ENCODE results near the gene ADGRL1. TPM values are rescaled to one million over a fixed set of nuclear protein-coding genes. Genes with fewer than 3 reads are reported as not detected.
"Not testable (repeated sequence)": the region's sequence is repeated elsewhere in the genome, so short reads cannot be mapped to it uniquely, and the experiment has no call there.

Gene ADGRL1
- total RNA-seq, 1 experiment from 2014 or later = 117 TPM

- H2AK5ac ChIP-seq (ENCODE audit: insufficient read length, low read length); H3K56ac ChIP-seq (ENCODE audit: insufficient read length, low read depth, low read length); H2AFZ ChIP-seq (ENCODE audit: low read length); H3T11ph ChIP-seq (ENCODE audit: low read length); H3K23ac ChIP-seq (ENCODE audit: insufficient read length, low read depth, low read length); H3K4ac ChIP-seq (ENCODE audit: low read depth, low read length); H3K18ac ChIP-seq (ENCODE audit: insufficient read length, low read depth, low read length); H3K36me3 Mint-ChIP-seq (ENCODE audit: insufficient read depth in 1 of 3, low read depth in 3 of 3); H3K79me2 ChIP-seq (ENCODE audit: insufficient read depth, low read length); H3K9me3 ChIP-seq (ENCODE audit: control insufficient read depth, low read depth, low read length); H2BK5ac ChIP-seq (ENCODE audit: insufficient read length, low read length); H4K5ac ChIP-seq (ENCODE audit: insufficient read length, low read depth, low read length); H4K8ac ChIP-seq (replicated peaks; ENCODE audit: insufficient read length, low read depth, low read length); H3K27ac Mint-ChIP-seq; H3K79me1 ChIP-seq (ENCODE audit: insufficient read depth, low read depth, low read length, poor library complexity, severe bottlenecking); H2BK120ac ChIP-seq (ENCODE audit: low read depth, low read length, poor library complexity, severe bottlenecking); H3K23me2 ChIP-seq (ENCODE audit: insufficient read length, low read depth, low read length, poor library complexity, severe bottlenecking); H3K27ac ChIP-seq (ENCODE audit: insufficient read length, low read depth, low read length); H4K91ac ChIP-seq (ENCODE audit: insufficient read length, low read depth, low read length); H3K4me1 ChIP-seq (ENCODE audit: insufficient read depth, low read length); H2BK12ac ChIP-seq (ENCODE audit: insufficient read length, low read depth, low read length); H3K9me3 Mint-ChIP-seq; H4K20me1 ChIP-seq (ENCODE audit: control insufficient read depth, insufficient read depth, insufficient read length); H3K9ac ChIP-seq (ENCODE audit: extremely low read depth, insufficient read length, low read length); H3K27me3 Mint-ChIP-seq (ENCODE audit: low read depth); H2BK20ac ChIP-seq (ENCODE audit: low read depth, low read length, poor library complexity, severe bottlenecking); H2BK15ac ChIP-seq (ENCODE audit: low read depth, low read length); H3K14ac ChIP-seq (ENCODE audit: insufficient read depth, low read length); H3K27me3 ChIP-seq (ENCODE audit: insufficient read depth, low read length): not testable (repeated sequence)
- Mint-ChIP-seq H3K4me1 (peaks cover 13 to 22% of the 10 kb centered on the region in 2 experiments), H3K4me3 (peak overlapping the region; percentile 42 to 77)
- TF ChIP-seq, protein P1, sequence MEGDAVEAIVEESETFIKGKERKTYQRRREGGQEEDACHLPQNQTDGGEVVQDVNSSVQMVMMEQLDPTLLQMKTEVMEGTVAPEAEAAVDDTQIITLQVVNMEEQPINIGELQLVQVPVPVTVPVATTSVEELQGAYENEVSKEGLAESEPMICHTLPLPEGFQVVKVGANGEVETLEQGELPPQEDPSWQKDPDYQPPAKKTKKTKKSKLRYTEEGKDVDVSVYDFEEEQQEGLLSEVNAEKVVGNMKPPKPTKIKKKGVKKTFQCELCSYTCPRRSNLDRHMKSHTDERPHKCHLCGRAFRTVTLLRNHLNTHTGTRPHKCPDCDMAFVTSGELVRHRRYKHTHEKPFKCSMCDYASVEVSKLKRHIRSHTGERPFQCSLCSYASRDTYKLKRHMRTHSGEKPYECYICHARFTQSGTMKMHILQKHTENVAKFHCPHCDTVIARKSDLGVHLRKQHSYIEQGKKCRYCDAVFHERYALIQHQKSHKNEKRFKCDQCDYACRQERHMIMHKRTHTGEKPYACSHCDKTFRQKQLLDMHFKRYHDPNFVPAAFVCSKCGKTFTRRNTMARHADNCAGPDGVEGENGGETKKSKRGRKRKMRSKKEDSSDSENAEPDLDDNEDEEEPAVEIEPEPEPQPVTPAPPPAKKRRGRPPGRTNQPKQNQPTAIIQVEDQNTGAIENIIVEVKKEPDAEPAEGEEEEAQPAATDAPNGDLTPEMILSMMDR (conservative IDR thresholded peaks at IDR 0.05) = peak; percentile 66
- no CpG with 5 or more reads among the region's 19 CpGs for WGBS (ENCODE audit: extremely low coverage, insufficient read length, low lambda C conversion rate)
- H3K4me2 ChIP-seq (ENCODE audit: insufficient read depth, insufficient read length, low read length) = peak overlapping the region; percentile 33
- DNase-seq = peak; percentile 52
Observed at GRCh38 chr19:14221345-14221744, 15.4 kb upstream of the ADGRL1 start.

Data from H9 (cell line).